HUES64 (cell line): ENCODE data around the gene ARHGAP15.

Experiments used
- H3K27ac ChIP-seq: 2 replicates; pipeline ENCODE4 v1.7.0; 2013; ENCODE audit warnings: low read depth, low read length, inconsistent platforms
- H3K27me3 ChIP-seq: 2 replicates; pipeline ENCODE4 v1.6.1; 2013; ENCODE audit warnings: mild to moderate bottlenecking, low read length; ENCODE audit not compliant: insufficient read depth
- H3K36me3 ChIP-seq: 2 replicates; pipeline ENCODE4 v1.6.1; 2013; ENCODE audit warnings: mild to moderate bottlenecking, low read length; ENCODE audit not compliant: insufficient read depth
- H3K4me1 ChIP-seq: 2 replicates; pipeline ENCODE4 v1.6.1; 2013; ENCODE audit warnings: mild to moderate bottlenecking, low read length, moderate library complexity; ENCODE audit not compliant: insufficient read depth
- H3K4me3 ChIP-seq: 2 replicates; pipeline ENCODE4 v1.5.1; 2013; ENCODE audit warnings: mild to moderate bottlenecking, low read length, moderate library complexity
- H3K9ac ChIP-seq: 2 replicates; pipeline ENCODE4 v1.6.1; 2013; ENCODE audit warnings: mild to moderate bottlenecking, low read depth, low read length
- H3K9me3 ChIP-seq: 2 replicates; pipeline ENCODE4 v1.6.1; 2013; ENCODE audit warnings: low read depth, low read length; ENCODE audit not compliant: insufficient read depth
- WGBS: fragments of 150-250, 120-280 bp; methylation state at CpG from one replicate; pipeline ENCODE4 v1.1.7; 2013; ENCODE audit warnings: missing lambda C conversion rate; 5-methylcytosine and 5-hydroxymethylcytosine counted together

The ARHGAP15 gene

DNA sequence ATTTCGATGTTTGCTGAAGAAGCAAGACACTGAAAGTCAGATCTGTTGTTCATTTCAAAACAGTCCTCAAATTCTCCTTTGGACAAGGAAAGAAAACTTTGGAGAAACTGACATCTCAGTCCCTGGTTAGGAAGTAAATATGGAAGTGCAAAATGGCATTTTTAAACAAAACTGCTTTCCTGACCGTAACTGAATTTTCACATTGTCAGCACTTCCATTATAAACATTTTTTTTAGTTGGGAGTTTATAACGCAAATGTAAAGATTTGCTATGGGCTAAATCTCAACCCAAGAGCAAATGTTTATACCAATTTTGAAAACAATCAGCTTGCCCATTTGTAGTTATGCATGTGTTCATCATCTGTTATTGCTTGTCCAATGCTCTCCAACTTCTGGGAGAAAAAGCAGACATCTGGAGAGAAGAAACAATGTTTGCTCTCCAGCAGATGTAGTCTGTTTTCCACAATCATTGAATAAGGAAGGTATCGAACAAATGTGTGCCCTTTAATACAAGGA, 520.1 kb downstream of the ARHGAP15 start:
- Histone ChIP-seq H3K9ac (no peak overlapping the region), H3K36me3 (no peaks in the 10 kb centered on the region), H3K27me3 (no peaks in the 10 kb centered on the region), H3K9me3 (peaks cover 17% of the 10 kb centered on the region), H3K4me1 (peaks cover 8% of the 10 kb centered on the region; the same call in 1 of the 2 replicates), H3K4me3 (no peak overlapping the region), H3K27ac (no peak overlapping the region)
- WGBS, result 98% methylated on average over 2 of the region's 4 CpGs

DNA sequence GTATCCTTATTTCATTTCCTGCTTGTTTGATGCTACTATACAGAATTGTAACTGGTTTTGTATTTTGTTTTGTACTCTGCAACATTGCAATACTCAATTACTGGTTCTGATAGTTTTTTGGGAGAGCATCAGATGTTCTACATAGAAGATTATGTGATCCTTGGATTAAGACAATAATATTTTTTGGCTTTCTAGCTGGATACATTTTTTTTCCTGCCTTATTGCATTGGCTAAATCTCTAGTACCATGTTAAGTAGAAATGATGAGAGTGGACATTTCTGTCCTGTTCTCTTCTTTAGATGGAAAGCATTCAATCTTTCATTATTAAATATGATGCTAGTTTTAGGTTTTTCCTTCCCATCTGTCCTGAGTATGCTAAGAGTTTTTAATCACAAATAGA, 523.5 kb downstream of the ARHGAP15 start:
- Histone ChIP-seq H3K27ac (no peak overlapping the region), H3K9me3 (peaks cover 17% of the 10 kb centered on the region), H3K27me3 (no peaks in the 10 kb centered on the region), H3K4me1 (no peaks in the 10 kb centered on the region), H3K9ac (no peak overlapping the region), H3K4me3 (no peak overlapping the region), H3K36me3 (no peaks in the 10 kb centered on the region)

DNA sequence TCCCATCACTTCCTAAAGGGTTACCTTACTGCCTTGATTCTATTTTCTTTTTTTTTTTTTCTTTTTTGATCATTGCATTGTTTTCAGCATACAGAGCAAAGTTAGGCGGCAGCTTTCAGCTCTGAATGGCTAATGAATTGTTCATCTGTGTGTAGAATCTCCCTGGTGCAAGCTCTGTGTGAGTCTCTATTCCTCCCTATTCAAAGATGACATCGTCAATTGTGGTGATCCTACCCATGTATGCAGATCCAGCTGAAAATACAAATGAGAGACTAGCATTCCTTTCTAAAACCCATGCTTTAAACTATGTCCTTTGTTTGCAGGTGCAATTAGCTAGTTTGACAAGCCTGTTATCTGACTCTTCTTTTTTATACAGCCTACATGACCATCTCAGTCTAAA, 539.0 kb downstream of the ARHGAP15 start:
- WGBS, result 81% methylated on average over 2 of the region's 2 CpGs
- no peaks in the 10 kb centered on the region for H3K36me3 ChIP-seq
- peaks cover 7% of the 10 kb centered on the region; the same call in 1 of the 2 replicates for H3K4me1 ChIP-seq
- H3K27ac ChIP-seq, result no peak overlapping the region
- H3K27me3 ChIP-seq, result no peaks in the 10 kb centered on the region
- no peaks in the 10 kb centered on the region for H3K9me3 ChIP-seq
- no peak overlapping the region for H3K9ac ChIP-seq
- no peak overlapping the region for H3K4me3 ChIP-seq

- Histone ChIP-seq H3K9ac (no peak overlapping the region), H3K36me3 (no peaks in the 10 kb centered on the region), H3K4me1 (no peaks in the 10 kb centered on the region), H3K27me3 (no peaks in the 10 kb centered on the region), H3K4me3 (no peak overlapping the region), H3K9me3 (no peaks in the 10 kb centered on the region), H3K27ac (no peak overlapping the region)
- 100% methylated on average over 1 of the region's 2 CpGs for WGBS
Measured at GRCh38 chr2:143674051-143674450, 544.8 kb downstream of the ARHGAP15 start.

DNA sequence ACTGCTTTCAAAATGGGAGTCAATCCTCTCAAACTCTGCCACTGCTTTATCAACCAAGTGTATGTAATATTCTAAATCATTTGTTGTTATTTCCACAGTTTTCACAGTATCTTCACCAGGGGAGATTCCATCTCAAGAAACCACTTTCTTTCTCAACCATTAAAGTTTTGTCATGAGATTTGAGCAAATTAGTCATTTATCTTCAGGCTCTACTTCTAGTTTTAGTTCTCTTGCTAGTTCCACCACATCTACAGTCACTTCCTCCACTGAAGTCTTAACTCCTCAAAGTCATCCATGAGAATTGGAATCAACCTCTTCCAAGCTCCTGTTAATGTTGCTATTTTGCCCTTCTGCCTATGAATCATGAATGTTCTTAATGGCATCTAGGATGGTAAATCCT, 545.8 kb downstream of the ARHGAP15 start:
- no peak overlapping the region for H3K9ac ChIP-seq
- no peaks in the 10 kb centered on the region for H3K27me3 ChIP-seq
- no peak overlapping the region for H3K27ac ChIP-seq
- no peaks in the 10 kb centered on the region for H3K4me1 ChIP-seq
- H3K9me3 ChIP-seq, result no peaks in the 10 kb centered on the region
- H3K36me3 ChIP-seq, result no peaks in the 10 kb centered on the region
- no peak overlapping the region for H3K4me3 ChIP-seq

- no peaks in the 10 kb centered on the region for H3K9me3 ChIP-seq
- H3K27me3 ChIP-seq, result no peaks in the 10 kb centered on the region
- H3K9ac ChIP-seq, result no peak overlapping the region
- 80% methylated on average over 5 of the region's 5 CpGs for WGBS
- H3K27ac ChIP-seq, result no peak overlapping the region
- H3K4me1 ChIP-seq, result peaks cover 6% of the 10 kb centered on the region; the same call in 1 of the 2 replicates
- H3K36me3 ChIP-seq, result no peaks in the 10 kb centered on the region
- no peak overlapping the region for H3K4me3 ChIP-seq
Measured at GRCh38 chr2:143679617-143680016, 550.4 kb downstream of the ARHGAP15 start.

- Histone ChIP-seq H3K36me3 (no peaks in the 10 kb centered on the region), H3K27me3 (no peaks in the 10 kb centered on the region), H3K9ac (no peak overlapping the region), H3K4me1 (peaks cover 11% of the 10 kb centered on the region), H3K27ac (no peak overlapping the region), H3K4me3 (no peak overlapping the region), H3K9me3 (no peaks in the 10 kb centered on the region)
- WGBS, result 88% methylated on average over 3 of the region's 3 CpGs
Measured at GRCh38 chr2:143680885-143681405, 551.7 kb downstream of the ARHGAP15 start.

DNA sequence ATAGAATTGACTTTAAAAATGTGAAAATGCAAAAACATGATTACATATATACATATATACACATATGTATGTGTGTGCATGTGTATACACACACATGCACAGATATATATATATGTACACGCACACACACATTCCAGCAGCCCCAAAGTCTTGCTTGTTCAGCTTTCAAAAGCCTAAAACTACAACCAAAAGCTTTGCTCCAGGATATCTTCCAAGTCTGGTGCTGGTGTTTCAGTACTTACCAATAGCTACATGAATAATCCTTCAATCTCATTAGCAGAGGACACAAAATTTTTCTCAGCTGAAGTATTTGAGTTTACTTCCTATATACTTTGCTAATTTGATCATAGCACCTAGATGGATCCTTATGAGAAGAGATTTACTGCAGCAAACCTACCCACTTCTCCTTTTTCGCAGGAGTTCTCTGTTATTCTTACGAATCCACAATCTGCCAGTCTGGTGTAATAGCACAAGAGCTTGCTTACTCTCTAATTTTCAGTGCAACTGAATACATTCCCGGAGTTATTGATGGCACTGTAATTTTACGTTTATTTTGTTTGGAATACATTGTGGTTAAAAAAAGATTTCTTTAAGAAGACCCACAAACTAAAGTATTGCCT, 553.3 kb downstream of the ARHGAP15 start:
- no peaks in the 10 kb centered on the region for H3K9me3 ChIP-seq
- H3K4me1 ChIP-seq, result peaks cover 11% of the 10 kb centered on the region
- WGBS, result 92% methylated on average over 4 of the region's 5 CpGs
- no peaks in the 10 kb centered on the region for H3K27me3 ChIP-seq
- no peak overlapping the region for H3K4me3 ChIP-seq
- H3K9ac ChIP-seq, result no peak overlapping the region
- no peak overlapping the region for H3K27ac ChIP-seq
- H3K36me3 ChIP-seq, result no peaks in the 10 kb centered on the region

- H3K9ac ChIP-seq, result no peak overlapping the region
- no peak overlapping the region for H3K27ac ChIP-seq
- H3K4me1 ChIP-seq, result peaks cover 21% of the 10 kb centered on the region
- WGBS, result 100% methylated on average over 1 of the region's 1 CpG
- no peaks in the 10 kb centered on the region for H3K36me3 ChIP-seq
- no peaks in the 10 kb centered on the region for H3K27me3 ChIP-seq
- H3K9me3 ChIP-seq, result no peaks in the 10 kb centered on the region
- no peak overlapping the region for H3K4me3 ChIP-seq
Measured at GRCh38 chr2:143683977-143684376, 554.8 kb downstream of the ARHGAP15 start.

DNA sequence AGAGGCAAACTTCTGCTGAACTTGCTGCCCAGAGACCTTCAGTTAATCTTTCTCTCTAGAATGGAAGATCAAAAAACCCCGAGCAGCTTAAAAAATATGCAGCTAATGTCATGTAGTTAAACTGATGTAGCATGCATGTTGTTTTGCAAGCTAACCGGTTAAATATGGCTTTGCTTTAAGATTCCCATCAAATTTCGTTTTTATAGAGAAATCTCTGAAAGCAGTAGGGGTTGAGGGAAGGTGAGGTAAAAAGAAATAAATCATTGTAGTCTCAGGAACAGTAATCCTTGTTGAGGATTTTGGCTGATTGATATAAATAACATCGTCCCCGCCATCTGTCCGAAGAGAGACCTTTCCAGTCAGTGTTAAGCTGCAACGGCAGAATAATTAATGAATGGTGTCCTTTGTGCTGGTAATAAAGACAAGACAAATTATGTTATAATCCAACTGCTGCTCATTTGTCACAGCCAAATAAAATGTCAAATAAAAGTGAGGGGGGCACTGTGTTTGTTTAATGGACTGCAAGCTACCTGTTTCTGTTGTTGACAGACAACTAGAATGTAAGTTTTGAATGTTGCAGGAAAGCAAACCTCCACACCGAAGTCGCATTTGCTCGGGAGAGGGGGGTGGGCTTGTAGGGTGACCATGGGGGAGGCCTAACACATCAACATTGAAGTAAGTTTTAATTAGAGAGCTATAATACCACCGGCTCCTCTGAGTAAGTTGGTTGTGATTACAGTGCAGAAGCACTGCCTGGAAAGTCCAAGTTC, 555.5 kb downstream of the ARHGAP15 start:
- WGBS, result 90% methylated on average over 11 of the region's 11 CpGs
- Histone ChIP-seq H3K9ac (no peak overlapping the region), H3K36me3 (no peaks in the 10 kb centered on the region), H3K4me3 (no peak overlapping the region), H3K27ac (no peak overlapping the region), H3K4me1 (peaks cover 26% of the 10 kb centered on the region), H3K27me3 (no peaks in the 10 kb centered on the region), H3K9me3 (no peaks in the 10 kb centered on the region)

DNA sequence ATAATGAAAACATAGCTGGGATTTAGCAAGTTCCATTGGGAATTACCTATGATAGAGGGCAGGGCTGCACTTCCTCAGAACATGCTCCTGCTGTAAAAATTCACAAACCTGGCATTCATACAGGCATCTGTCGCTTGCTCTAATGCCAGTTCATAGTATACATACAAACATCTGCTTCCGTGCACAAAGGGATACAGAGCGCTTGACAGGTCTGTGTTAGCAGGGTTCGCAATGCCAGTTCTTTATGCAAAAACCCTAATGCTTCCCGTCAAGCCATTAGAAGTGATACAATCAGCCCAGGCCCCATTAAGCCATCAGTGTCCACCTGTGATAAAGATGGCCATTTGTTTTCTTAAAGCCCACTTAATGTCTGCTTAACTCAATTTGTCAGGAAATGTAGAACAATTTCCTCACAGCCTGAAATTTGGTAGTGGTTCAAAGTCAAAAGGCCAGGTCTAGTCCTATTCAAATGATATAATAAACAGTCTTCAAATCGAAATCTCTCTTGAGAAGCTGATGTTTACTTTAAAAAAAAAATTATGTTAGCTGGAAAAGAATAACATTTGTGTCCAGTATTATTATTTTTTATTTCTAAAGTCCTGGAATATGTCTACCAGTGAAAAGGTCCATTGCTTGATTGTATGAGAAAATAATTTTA, 556.3 kb downstream of the ARHGAP15 start:
- H3K4me1 ChIP-seq, result peaks cover 34% of the 10 kb centered on the region
- H3K27ac ChIP-seq, result no peak overlapping the region
- WGBS, result 92% methylated on average over 6 of the region's 6 CpGs
- H3K27me3 ChIP-seq, result no peaks in the 10 kb centered on the region
- H3K4me3 ChIP-seq, result no peak overlapping the region
- no peak overlapping the region for H3K9ac ChIP-seq
- no peaks in the 10 kb centered on the region for H3K36me3 ChIP-seq
- H3K9me3 ChIP-seq, result no peaks in the 10 kb centered on the region
